Uterus (tissue), 2 donors: Measurements from ENCODE around the gene PLXNA4.

Experiments
- CTCF ChIP-seq, 4 experiments: fragments of 200-600 bp in 2 of 4; fragments of 450-650 bp in 2 of 4; sonication (generic) in 2 of 4; IDR thresholded peaks; one replicate each; pipeline ENCODE4 v1.5.1; 2016 to 2019; ENCODE audit warnings: antibody characterized with exemption in 4 of 4, mild to moderate bottlenecking in 2 of 4, moderate library complexity in 1 of 4
- POLR2A ChIP-seq, 2 donors: fragments of 450-650 bp; IDR thresholded peaks; one replicate each; pipeline ENCODE4 v1.6.1; 2016; ENCODE audit warnings: antibody characterized with exemption in 2 of 2, mild to moderate bottlenecking in 1 of 2, moderate library complexity in 1 of 2

GRCh38 chr7:132137681-132138080, 438.6 kb downstream of the PLXNA4 start:
- no peak for TF ChIP-seq CTCF (IDR thresholded peaks at IDR 0.05)
- TF ChIP-seq POLR2A (IDR thresholded peaks at IDR 0.05) = no peak
